Pericardium fibroblast (primary cell): ENCODE measurements around the gene PRR14. TPM values are rescaled to one million over a fixed set of nuclear protein-coding genes. Genes with fewer than 3 reads are reported as not detected.

Experiments
- total RNA-seq: library from RNA; depleted of rRNA; stranded (reverse); fragments of >200 nt; gene quantifications from 2 replicates; pipeline ENCODE4 v1.2.3, GENCODE V29; 2015

The PRR14 gene
- 9.7 and 12.0 TPM in 2 replicates for total RNA-seq

GRCh38 chr16:30650369-30651123 is at the start of gene PRR14:
PRR14 (plus strand) TSS chr16:30650960; CDS start chr16:30651646, 686 bp downstream.

GRCh38 chr16:30609926-30610839 is 40.6 kb upstream of the PRR14 start, which contains the start of gene ZNF689:
ZNF689 (minus strand) TSS chr16:30610389; CDS start chr16:30610041, 348 bp downstream.

GRCh38 chr16:30657866-30658730 is 7.3 kb downstream of the PRR14 start, which contains the start of gene FBRS:
FBRS (plus strand) TSS chr16:30658431; CDS start chr16:30659519, 1,088 bp downstream.

GRCh38 chr16:30698816-30699614 is 48.3 kb downstream of the PRR14 start, which contains the start of gene SRCAP:
SRCAP (plus strand) TSS chr16:30699171; CDS start chr16:30700825, 1,654 bp downstream.

Other genes with a start within 250 kb of the PRR14 start
- gene ZNF771, start 243.4 kb upstream of the PRR14 start, total RNA-seq, result 31.0 and 34.2 TPM in 2 replicates
- gene DCTPP1, start 220.9 kb upstream of the PRR14 start, total RNA-seq, result 24.3 and 31.5 TPM in 2 replicates
- 26.9 and 29.8 TPM in 2 replicates for gene SEPHS2, start 205.1 kb upstream of the PRR14 start, total RNA-seq
- gene ITGAL, start 178.2 kb upstream of the PRR14 start, total RNA-seq, result not detected in 2 replicates
- gene ZNF768, start 124.4 kb upstream of the PRR14 start, total RNA-seq, result 30.6 and 33.6 TPM in 2 replicates
- 9.9 and 11.9 TPM in 2 replicates for gene ZNF747, start 116.1 kb upstream of the PRR14 start, total RNA-seq
- gene ZNF764, start 92.6 kb upstream of the PRR14 start, total RNA-seq, result 9.0 and 9.4 TPM in 2 replicates
- 9.9 and 11.5 TPM in 2 replicates for gene ZNF688, start 79.2 kb upstream of the PRR14 start, total RNA-seq
- 4.8 and 6.6 TPM in 2 replicates for gene ZNF785, start 65.3 kb upstream of the PRR14 start, total RNA-seq
- 5.6 and 7.4 TPM in 2 replicates for gene ZNF689, start 40.6 kb upstream of the PRR14 start, total RNA-seq
- gene FBRS, start 7.5 kb downstream of the PRR14 start, total RNA-seq, result 19.7 and 25.6 TPM in 2 replicates
- gene SRCAP, start 48.2 kb downstream of the PRR14 start, total RNA-seq, result 8.6 and 14.6 TPM in 2 replicates
- gene PHKG2, start 97.5 kb downstream of the PRR14 start, total RNA-seq, result 17.5 and 24.9 TPM in 2 replicates
- 0.60 and 5.8 TPM in 2 replicates for gene CFAP119, start 111.1 kb downstream of the PRR14 start, total RNA-seq
- gene RNF40, start 111.4 kb downstream of the PRR14 start, total RNA-seq, result 44.8 and 54.7 TPM in 2 replicates
- gene ZNF629, start 136.2 kb downstream of the PRR14 start, total RNA-seq, result 13.4 and 15.9 TPM in 2 replicates
- gene BCL7C, start 243.1 kb downstream of the PRR14 start, total RNA-seq, result 65.5 and 67.8 TPM in 2 replicates
- 2.9 and 5.2 TPM in 2 replicates for gene CTF1, start 245.7 kb downstream of the PRR14 start, total RNA-seq